ENCODE data around the gene MEPCE. TPM values are rescaled to one million over a fixed set of nuclear protein-coding genes. Genes with fewer than 3 reads are reported as not detected.
"Not testable (repeated sequence)": the region's sequence is repeated elsewhere in the genome, so short reads cannot be mapped to it uniquely, and the experiment has no call there.

Gene MEPCE
- total RNA-seq, 4 donors from 2014 or later = 27.9 to 34.2 (median 30.8) TPM

DNA sequence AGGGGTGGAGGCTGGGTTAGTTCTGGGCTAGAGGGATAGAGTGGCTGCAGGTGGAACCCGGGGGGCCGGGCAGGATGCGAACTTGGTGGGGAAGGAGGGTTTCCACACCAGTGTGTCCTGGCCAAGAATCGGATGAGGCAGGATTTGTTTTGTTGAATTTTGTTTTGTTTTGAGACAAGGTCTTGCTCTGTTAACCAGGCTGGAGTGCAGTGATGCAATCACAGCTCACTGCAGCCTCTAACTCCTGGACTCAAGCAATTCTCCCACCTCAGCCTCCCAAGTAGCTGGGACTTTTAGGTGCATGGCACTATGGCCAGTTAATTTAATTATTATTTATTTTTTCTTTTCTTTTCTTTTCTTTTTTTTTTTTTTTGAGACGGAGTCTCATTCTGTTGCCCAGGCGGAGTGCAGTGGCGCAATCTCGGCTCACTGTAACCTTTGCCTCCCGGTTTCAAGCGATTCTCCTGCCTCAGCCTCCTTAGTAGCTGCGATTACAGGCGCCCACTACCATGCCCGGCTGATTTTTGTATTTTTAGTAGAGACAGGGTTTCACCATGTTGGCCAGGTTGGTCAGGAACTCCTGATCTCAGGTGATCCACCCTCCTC is 19.7 kb downstream of the MEPCE start:
- Histone ChIP-seq H3K36me3 (no peaks in the 10 kb centered on the region), H3K4me1 (peaks cover 0 to 26% (median 6%) of the 10 kb centered on the region in 3 donors), H3K27ac (peak overlapping the region in 2 of 4 donors; percentile 91 to 95), H3K27me3 (no peaks in the 10 kb centered on the region), H3K9me3 (no peaks in the 10 kb centered on the region), H3K4me3 (no peak overlapping the region)
- no peak for ATAC-seq
- 72 to 90% methylated on average over 6 to 7 of the region's 13 CpGs for WGBS, 2 donors (ENCODE audit: low coverage in 1 of 2)
- TF ChIP-seq EP300 (IDR thresholded peaks at IDR 0.05) (no peak), POLR2AphosphoS5 (IDR thresholded peaks at IDR 0.05) (no peak), POLR2A (IDR thresholded peaks at IDR 0.05) (no peak)
- TF ChIP-seq, protein P1, sequence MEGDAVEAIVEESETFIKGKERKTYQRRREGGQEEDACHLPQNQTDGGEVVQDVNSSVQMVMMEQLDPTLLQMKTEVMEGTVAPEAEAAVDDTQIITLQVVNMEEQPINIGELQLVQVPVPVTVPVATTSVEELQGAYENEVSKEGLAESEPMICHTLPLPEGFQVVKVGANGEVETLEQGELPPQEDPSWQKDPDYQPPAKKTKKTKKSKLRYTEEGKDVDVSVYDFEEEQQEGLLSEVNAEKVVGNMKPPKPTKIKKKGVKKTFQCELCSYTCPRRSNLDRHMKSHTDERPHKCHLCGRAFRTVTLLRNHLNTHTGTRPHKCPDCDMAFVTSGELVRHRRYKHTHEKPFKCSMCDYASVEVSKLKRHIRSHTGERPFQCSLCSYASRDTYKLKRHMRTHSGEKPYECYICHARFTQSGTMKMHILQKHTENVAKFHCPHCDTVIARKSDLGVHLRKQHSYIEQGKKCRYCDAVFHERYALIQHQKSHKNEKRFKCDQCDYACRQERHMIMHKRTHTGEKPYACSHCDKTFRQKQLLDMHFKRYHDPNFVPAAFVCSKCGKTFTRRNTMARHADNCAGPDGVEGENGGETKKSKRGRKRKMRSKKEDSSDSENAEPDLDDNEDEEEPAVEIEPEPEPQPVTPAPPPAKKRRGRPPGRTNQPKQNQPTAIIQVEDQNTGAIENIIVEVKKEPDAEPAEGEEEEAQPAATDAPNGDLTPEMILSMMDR (IDR thresholded peaks at IDR 0.05) = no peak

DNA sequence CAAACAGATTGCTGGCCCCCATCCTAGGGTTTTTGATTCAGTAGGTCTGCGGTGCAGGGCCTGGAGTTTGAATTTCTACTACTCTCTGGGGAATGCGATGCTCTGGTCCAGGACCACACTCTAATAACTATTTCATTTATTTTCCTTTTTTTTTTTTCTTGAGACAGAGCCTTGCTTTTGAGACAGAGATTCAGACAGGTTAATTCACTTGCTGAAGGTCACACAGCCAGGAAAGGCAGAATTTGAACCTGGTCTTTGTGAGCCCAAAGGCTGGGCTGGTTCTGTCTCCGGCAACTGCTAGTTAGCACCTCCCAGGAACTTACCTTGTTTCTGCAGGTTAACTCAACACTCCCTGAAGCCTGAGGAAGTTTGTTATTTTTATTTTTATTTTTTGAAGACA is 22.9 kb downstream of the MEPCE start:
- Histone ChIP-seq H3K36me3 (peaks cover 0 to 5% of the 10 kb centered on the region in 2 donors), H3K27ac (no peak overlapping the region), H3K27me3 (no peaks in the 10 kb centered on the region), H3K4me1 (peaks cover 0 to 21% (median 3%) of the 10 kb centered on the region in 3 donors), H3K9me3 (no peaks in the 10 kb centered on the region), H3K4me3 (no peak overlapping the region)
- 90 to 96% methylated on average over 2 to 3 of the region's 3 CpGs for WGBS, 2 donors (ENCODE audit: low coverage in 1 of 2)
- no peak for ATAC-seq
- TF ChIP-seq, protein P1 (IDR thresholded peaks at IDR 0.05) = no peak
- TF ChIP-seq POLR2A (IDR thresholded peaks at IDR 0.05) = no peak
- TF ChIP-seq EP300 (IDR thresholded peaks at IDR 0.05) = no peak

DNA sequence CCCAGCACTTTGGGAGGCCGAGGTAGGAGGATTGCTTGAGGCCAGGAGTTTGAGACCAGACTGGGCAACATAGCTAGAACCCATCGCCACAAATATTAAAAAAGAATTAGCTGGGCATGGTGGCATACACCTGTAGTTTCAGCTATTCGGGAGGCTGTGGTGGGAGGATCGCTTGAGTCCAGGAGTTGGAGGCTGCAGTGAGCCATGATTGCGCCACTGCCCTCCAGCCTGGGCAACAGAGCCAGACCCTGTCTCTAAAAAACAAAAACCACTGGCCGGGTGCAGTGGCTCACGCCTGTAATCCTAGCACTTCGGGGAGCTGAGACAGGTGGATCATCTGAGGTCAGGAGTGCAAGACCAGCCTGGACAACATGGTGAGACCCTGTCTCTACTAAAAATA is 24.2 kb downstream of the MEPCE start:
- not testable (repeated sequence) for H3K27ac ChIP-seq, H3K9me3 ChIP-seq, H3K27me3 ChIP-seq, H3K36me3 ChIP-seq, H3K4me3 ChIP-seq, ATAC-seq
- WGBS, 2 donors (ENCODE audit: low coverage in 1 of 2) = no CpG with 5 or more reads among the region's 8 CpGs
- peaks cover 0 to 21% (median 3%) of the 10 kb centered on the region in 3 donors for H3K4me1 ChIP-seq

DNA sequence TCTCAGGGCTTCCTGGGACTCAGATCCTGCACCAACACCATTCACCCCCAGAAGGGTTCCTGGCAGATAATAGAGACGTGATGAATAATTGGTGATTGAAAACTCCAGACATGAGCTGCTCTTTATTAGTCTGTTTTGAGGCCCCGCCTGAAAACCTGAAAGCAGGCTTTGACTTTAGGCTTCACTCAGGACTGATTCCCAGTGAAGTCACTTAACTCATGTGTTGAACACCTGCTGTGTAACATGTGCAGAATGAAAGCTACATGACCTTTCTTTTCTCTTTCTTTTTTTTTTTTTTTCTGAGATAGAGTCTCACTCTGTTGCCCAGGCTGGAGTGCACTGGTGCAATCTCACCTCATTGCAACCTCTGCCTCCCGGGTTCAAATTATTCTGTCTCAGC is 25.6 kb downstream of the MEPCE start:
- H3K4me3 ChIP-seq = no peak overlapping the region
- H3K36me3 ChIP-seq = peaks cover 0 to 13% of the 10 kb centered on the region in 2 donors
- no peak overlapping the region for H3K27ac ChIP-seq
- H3K4me1 ChIP-seq = peaks cover 0 to 8% (median 0%) of the 10 kb centered on the region in 3 donors
- H3K9me3 ChIP-seq = no peaks in the 10 kb centered on the region
- TF ChIP-seq POLR2A (IDR thresholded peaks at IDR 0.05) (no peak), EP300 (IDR thresholded peaks at IDR 0.05) (no peak), POLR2AphosphoS5 (IDR thresholded peaks at IDR 0.05) (no peak)
- TF ChIP-seq, protein P1 (IDR thresholded peaks at IDR 0.05) = no peak
- no peak for ATAC-seq
- 90 to 92% methylated on average over 2 to 3 of the region's 3 CpGs for WGBS, 2 donors (ENCODE audit: low coverage in 1 of 2)
- no peaks in the 10 kb centered on the region for H3K27me3 ChIP-seq

DNA sequence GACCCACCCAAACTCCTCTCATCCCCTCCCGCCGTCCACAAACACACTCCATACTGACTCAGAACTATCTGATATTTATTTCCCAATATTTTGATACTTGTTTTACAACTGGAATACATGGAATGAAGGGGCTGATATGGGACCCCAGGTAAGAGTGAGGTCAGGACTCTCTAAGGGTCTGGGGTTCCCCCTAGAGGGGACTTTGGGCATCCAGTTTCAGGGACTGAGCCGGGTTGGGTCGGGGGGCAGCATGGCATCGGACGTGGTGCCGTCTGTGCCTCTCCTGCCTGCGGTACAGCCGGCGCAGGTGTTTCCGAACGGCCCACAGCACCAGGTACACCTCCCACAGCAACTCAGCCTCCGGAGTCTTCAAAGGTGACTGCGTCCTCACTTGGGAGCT is 26.9 kb downstream of the MEPCE start:
- TF ChIP-seq POLR2AphosphoS5 (IDR thresholded peaks at IDR 0.05) (no peak), POLR2A (IDR thresholded peaks at IDR 0.05) (no peak)
- TF ChIP-seq, protein P1 (IDR thresholded peaks at IDR 0.05) = no peak
- no peak overlapping the region for H3K4me3 ChIP-seq
- ATAC-seq = no peak
- H3K27ac ChIP-seq = no peak overlapping the region
- H3K9me3 ChIP-seq = no peaks in the 10 kb centered on the region
- H3K4me1 ChIP-seq = no peaks in the 10 kb centered on the region
- no peaks in the 10 kb centered on the region for H3K27me3 ChIP-seq
- H3K36me3 ChIP-seq = peaks cover 0 to 27% of the 10 kb centered on the region in 2 donors
- 59 to 77% methylated on average over 4 to 5 of the region's 14 CpGs for WGBS, 2 donors (ENCODE audit: low coverage in 1 of 2)

All from gastroesophageal sphincter (tissue), 4 donors.